Measurements from ENCODE around the gene LIN37.
"Not testable (repeated sequence)": the region's sequence is repeated elsewhere in the genome, so short reads cannot be mapped to it uniquely, and the experiment has no call there.

The LIN37 gene

DNA sequence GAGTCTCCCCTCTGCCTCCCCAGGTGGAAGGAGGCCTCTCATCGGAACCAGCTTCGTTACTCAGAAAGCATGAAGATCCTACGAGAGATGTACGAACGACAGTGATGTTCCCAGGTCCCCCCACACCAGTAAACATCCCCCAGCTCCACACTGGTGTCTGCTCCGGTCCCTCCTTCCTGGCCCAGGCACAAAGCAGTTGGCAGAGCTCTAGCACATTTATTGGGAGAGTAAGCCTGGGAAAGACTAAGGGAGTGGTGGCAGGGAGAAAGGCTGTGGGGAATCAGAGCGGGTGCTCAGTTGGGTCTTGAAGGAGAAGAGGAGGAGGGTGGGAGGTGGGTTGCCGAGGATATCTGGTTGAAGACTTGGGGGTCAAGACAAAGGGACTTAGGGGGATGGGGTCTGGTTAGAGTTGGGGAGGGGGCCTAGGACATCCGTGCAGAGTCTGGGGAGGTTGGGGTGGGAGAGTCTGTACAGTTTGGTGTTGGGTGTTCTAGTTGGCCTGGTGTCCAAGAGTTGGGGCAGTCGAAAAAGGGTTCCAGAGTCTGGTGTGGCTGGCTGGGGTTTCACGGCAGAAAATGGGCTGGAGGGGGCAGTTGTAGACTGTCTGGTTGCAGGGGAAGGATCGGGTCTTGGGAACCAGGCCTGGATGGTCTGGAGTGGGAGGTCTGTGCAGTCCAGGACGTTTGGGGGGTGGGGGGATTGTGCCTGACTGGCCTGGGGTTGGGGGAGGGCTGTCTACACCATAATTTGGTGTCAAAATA lies 6.2 kb downstream of the LIN37 start:
- DNase-seq = no peak

DNA sequence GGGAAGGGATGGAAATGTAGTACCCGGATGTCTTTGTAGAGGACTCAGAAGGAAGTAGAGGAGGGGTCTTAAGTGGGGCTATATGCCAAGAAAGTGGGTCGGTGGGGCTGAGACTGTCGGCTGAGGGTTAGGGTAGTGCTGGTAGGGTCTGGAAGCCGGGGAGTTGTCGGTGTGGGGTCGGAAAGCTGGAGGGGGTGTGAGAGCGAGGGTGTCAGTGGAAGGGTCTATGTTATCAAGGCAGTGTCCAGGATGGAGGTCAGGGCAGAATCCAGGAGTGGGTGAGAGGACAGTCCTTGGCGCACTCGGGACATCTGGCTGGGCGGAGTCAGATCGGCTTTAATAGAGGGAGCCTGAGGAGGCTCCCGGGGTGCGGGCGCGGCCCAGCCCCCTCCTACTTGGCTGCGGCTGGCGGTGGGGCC lies 6.8 kb downstream of the LIN37 start:
- no peak for DNase-seq

DNA sequence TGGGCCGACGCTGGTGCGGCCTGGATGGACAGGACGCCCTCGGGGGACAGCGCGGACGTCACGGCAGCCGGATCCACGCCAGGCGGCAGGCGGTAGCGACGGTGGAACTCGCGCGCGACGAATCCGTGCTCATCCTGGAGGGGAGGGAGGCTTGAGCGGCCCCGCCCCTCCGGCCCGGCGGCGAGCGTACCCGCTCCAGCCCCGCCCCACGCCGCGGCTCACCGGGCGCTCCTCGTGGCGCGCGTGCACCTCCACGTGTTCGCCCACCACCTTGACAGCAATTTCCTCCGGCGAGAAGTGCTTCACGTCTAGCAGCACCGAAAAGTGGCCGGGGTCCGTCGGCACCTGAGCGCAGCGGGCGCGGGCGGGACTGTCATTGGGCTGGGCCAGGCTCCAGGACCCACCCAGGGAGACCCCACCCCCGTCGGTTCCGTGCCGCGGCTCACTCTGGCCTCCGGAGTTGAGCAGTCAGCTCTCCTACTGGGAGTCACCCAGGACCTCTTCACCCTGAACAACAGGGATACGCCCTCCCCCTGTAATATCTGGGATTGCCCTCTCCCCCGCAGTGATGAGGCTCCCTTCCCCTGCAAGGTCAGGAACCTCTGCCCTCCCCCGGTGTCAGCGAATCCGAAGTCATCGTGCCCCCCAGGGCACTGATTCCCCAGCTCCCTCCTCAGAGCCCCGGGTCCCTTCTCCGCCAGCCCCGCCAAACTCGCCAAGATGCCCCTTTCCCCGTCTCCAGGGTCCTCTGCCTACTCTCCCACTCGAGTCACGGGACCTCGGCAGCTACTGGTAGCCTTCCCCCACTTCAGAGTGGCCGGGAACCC lies 7.4 kb downstream of the LIN37 start:
- DNase-seq = no peak

DNA sequence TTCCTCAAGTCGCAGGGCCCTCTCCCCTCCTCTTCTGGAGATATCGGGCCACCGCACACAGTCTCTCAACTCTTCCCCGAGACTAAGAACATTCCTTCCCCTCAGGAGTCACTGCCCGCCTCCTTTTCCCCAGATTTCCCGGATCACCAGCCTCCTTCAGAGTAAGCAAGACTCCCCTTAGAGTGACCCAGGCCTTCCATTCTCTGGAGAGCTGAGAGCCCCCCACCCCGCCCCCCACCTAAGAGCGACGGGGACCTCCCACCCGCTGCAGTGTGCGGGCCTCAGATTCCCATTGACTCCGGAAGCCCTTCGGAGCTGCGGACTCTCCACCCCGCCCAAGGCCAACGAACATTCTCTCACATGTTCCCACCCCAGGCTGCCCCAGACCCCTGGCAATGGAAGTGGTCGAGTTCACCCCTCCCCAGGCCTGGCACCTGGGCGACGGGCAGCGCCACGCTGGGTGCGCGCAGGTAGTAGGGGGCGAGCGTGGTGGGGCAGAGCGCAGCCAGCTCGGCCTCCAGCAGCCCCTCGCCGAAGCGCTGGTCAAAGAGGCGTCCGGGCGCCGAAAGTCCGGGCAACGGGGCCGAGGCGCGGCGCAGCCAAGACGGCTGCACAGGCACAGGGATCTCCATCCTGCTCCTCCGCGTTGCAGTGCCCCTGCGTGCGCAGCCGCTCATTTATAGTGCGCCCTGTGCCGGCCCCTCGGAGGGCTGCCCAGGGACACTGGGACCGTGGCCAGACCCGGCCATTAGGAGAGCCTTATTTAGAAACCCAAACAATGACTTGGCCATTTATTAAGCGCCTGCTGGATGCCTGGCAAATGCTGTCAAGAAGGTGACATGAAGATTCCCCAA lies 8.2 kb downstream of the LIN37 start, which contains the start of gene HSPB6:
TSS of gene HSPB6 (minus strand) at position 653 of the 854 bp plus-strand sequence. CDS start at position 632, 21 bp downstream.
- DNase-seq = no peak

DNA sequence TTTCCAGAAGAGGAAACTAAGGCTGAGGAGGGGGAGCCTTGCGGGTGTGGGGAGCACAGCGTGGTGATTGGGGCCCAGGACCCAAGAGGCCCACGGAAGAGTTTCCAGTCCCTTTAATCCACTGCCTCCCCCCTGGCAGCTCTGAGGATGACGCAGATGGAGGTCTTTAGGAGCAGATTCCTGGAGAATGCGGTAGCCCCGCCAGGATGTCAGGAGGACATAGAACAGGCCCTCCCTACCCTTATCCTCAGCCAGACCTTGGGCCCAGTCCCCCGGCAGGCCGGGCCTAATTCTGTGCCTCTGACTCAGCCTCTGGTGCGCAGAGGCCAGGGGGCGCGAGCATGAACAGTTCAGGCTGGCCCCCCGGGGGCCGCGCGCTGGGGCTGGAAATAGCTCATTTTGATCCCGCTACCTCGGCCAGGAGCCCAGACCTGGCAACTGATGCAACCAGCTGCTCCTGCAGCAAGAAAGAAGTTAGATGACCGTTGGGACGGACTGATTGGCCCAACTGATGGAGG lies 8.9 kb downstream of the LIN37 start:
- DNase-seq = peak; percentile 46

DNA sequence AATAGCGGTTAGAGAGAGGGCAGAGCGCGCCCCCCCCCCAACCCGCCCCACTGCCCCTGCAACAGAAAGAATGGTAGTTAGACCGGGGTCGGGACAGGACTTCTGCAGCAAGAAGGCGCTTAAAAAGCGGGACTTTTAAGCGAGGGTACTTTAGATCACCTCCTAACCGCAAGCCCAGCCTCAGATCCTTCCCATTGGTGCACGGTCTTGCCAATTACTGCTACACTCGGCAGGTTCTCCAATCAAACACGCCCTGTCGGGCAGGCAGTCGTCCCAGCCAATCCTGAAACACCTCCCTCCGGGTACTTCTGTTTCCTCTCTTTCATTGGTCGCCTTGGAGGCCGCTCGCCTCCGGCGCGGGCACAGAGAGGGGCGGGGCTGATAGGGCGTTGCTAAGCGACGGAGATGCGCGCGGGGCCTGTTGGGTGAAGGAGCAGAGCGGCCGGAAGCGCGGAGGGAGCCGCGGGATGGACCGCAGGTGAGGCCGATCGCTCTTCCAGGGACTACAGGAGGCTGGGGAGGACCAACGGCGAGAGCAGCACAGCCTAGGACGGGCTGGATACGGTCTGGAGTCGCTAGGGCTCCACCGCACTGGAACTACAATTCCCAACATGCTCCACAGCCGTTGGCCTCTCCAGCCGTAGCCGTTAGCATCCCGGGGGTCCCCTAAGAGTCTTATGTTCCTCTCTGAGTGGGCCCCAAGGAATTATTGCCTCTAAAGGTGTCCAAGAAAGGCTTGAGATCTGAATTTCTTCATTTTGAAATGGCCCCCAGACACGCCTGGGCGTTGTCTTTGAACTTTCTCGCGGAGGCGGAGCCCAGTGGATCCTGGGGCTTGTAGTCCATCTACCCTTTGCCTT lies 9.6 kb downstream of the LIN37 start, which contains the start of gene PROSER3:
TSS of gene PROSER3 (plus strand) at position 428 of the 860 bp plus-strand sequence. CDS start at position 468, 40 bp downstream.
- DNase-seq = peak; percentile 99

DNA sequence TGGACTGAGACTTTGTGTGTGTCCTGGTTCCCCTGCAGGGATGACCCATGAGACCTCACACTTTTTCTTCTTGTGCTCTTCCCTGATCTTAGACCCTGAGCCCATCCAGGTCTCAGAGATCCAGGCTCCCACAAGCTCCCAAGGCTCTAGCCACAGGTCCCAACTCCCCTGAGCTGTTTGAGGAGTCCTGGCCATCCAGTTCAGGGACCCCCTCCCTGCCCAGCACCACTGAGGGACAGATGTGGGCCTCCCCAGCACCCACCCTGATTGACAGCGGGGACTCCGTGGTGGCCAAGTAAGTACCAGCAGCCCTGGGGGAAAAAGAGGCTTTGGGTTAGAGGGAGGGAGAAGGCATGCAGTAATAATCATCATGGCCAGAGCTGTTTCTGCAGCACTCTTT lies 11.3 kb downstream of the LIN37 start:
- no peak for DNase-seq

DNA sequence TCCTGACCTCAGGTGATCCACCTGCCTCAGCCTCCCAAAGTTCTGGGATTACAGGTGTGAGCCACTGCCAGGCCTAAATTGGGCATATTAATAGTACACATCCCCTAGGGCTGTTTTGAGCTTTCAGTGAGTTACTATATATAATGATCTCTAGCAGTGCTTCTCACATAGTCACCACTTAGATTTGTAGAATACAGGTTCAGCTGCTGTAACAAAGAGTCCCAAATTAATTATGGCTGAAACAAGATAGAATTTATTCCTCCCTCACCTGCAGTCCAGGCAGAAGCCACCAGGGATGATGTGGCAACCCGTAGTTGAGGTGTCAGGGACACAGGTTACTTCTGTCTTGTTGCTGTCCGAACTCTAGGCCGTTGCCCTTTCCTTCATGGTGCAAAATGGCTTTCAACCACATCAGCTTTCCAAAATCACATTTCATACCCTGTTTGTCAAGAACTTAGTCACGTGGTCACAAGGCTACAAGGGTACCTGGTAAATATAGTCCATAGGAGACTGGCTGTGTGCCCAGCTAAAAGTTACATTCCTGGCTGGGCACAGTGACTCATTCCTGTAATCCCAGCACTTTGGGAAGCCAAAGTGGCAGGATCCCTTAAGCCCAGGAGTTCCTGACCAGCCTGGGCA lies 12.5 kb downstream of the LIN37 start:
- no peak for DNase-seq

DNA sequence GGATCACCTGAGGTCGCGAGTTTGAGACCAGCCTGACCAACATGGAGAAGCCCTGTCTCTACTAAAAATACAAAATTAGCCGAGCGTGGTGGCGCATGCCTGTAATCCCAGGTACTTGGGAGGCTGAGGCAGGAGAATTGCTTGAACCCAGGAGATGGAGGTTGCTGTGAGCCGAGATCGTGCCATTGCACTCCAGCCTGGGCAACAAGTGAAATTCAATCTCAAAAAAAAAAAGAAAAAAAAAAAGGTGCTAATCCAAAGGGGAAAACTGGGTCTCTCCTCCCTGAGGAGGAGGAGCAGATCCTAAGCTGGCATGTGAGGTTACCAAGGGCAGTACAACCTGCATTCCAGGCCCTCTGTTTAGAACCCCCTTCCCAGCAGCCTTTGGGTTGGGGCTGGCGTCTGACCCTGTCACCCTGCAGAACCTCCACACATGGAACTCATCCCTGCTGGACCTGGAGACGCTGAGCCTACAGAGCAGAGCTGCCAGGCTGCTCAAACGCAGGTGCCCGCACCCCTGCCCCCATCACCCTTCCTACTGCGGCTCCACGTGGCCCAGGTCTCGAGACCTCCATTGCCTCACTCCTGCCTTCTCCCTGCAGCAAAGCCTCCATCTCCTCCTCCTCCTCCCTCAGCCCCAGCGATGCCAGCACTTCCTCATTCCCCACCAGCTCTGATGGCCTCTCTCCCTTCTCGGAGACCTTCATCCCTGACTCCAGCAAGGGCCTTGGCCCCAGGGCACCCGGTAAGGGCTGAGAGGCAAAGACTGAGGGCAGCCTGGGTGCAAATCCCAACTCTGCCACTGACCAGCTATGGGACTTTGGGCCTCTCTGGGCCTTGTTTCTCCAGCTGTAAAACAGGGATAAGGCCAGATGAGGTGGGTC lies 16.3 kb downstream of the LIN37 start:
- DNase-seq = no peak

DNA sequence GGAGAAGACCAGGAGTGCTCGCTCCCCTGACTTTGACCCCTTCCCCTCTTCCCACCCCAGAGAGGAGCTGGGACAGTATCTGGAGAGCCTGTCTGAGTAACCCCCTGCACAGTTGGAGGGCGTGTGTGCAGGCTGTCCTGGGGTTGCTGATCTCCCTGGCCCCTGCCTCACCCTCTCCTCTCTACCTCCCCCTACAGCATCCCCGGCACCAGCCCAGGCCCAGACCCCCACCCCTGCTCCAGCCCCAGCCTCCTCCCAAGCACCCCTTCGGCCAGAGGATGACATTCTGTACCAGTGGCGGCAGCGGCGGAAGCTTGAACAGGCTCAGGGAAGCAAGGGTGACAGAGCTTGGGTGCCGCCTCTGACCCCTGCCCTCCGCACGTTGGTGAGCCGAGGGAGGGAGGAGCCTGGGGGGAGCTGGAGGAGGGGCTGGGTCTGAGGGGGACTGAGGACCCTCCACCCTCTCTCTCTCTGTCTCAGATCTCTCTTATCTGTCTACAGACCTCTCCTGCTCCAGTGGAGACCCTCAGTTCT lies 18.3 kb downstream of the LIN37 start:
- DNase-seq = no peak

DNA sequence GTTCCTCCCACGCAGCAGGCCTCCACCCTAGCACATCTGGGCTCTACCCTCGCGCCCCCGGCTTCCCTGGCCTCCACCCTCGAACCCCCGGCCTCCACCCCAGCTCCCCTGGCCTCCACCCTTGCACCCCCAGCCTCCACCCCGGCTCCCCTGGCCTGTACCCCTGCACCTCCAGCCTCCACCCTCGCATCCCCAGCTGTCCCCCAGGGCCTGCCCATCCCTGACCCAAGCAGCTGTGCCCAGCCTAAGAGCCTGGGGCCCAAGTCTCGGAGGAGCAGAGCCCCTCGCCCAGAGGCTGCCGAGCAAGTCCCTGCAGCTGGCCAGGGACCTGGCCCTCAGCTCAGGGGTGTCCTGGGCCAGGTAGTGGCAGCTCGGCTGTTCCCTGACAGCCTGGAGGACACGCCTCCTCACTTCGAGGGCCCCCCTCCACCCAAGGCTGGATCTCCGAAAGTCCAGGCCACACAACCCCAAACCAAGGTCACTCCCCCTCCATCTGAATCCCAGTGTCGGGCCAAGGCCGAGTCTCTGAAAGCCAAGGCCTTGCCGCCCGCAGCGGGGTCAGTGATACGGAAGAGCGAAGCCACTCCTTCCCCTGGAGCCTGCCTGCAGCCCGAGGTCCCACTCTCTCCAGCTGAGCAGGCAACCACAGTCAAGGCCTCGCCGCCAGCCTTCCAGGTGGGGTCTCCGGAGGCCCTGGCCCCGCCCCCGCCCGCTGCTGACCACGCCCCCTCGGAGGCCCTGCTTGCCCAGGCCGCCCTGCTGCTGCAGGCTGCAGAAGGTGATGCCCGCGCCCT lies 19.1 kb downstream of the LIN37 start:
- no peak for DNase-seq

DNA sequence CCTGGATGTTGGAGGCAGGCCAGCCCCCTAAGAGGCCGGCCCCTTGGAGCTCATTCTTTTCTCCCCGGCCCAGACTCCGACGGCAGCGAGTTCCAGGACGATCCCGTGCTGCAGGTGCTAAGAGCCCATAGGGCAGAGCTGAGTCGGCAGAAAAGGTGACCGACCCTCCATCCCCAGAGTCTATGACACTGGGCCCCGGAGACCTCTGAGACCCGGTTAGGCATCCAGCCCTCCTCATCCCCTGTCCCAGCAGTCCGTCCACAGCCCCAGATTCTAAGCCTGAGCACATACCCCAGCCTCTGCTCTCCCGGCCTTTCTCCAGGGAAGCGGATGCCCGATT lies 19.7 kb downstream of the LIN37 start:
- DNase-seq = no peak

DNA sequence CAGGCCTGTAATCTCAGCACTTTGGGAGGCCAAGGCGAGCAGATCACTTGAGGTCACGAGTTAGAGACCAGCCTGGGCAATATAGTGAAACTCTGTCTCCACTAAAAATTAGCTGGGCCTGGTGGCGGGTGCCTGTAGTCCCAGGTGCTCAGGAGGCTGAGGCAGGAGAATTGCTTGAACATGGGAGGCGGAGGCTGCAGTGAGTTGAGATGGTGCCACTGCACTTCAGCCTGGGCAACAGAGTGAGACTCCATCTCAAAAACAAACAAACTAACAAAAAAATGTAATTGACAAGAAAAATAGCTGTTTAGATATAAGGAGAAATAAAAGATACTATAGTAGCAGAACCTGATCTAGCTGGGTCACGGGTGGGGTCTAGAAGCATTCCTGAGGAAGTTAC lies 24.0 kb downstream of the LIN37 start:
- DNase-seq = not testable (repeated sequence)

DNA sequence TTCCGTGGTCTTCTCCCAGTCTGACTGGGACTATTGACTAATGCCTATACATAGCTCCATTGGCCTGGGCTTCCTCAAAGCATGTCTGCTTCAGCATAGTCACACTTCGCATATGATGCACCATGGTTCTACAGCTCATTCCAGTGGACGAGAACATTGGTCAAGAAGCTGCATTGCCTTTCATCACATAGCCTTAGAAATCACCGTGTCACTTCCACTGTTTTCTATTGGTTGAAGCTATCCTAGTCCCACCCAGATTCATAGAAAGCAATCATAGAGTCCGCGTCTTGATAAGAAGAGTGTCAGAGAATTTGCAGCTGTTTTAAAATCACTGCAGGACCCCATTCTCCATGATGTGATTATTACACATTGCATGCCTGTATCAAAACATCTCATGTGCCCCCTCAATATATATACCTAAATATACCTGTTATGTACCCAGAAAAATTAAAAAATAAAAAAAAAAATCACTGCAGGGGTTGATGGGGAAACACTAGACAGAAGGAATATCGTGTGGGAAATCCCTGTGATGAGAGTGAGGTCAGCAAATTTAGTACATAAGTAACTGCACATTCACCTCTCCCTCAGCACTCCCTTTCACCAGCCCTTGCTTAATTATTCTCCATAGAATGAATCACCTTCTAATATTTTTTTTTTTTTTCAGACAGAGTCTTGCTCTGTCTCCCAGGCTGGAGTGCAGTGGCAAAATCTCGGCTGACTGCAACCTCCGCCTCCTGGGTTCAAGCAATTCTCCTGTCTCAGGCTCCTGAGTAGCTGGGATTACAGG lies 24.8 kb downstream of the LIN37 start:
- DNase-seq = no peak

DNA sequence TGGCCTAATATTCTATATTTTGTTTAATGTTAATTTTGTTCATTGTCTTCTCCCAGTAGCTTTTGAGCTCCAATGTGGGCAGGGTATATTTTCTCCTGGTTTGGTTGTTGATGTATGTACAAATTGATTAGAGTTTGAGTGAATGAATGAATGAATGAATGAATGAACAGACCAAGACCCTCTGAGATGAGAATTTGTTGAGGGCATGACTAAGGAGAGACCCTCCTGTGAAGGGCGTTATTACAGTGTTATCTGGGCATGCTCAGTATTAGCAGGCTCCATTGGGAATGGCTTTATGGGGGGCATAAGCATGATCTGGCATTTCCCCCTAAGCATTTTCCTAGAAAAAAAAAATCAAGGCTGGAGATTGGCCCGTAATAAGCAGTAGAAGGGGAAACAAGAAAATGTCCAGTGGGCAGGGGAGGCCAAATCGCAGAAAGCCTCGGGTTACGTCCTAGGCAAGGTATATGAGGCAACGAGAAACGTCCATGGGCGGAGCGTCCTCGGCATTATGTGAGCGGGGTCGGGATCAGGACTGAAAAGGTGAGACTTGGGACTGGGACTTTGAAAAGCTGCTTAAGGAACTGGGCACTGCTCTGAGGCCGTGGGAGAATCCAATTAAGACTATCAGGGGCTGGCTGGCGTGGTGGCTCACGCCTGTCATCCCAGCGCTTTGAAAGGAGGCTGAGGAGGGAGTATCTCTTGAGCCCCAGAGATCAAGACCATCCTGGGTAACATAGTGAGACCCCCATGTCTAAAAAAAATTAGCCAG lies 26.1 kb downstream of the LIN37 start:
- no peak for DNase-seq

DNA sequence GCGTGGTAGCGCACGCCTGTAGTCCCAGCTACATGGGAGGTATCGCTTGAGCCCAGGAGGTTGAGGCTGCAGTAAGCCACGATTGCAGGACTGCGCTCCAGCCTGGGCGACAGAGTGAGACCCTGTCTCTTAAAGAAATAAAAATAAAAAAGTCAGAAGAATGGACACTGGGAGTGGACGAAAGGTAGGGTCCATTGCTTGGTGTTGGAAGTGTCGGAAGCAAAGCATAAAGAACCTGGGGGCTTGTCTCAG lies 26.6 kb downstream of the LIN37 start:
- no peak for DNase-seq

DNA sequence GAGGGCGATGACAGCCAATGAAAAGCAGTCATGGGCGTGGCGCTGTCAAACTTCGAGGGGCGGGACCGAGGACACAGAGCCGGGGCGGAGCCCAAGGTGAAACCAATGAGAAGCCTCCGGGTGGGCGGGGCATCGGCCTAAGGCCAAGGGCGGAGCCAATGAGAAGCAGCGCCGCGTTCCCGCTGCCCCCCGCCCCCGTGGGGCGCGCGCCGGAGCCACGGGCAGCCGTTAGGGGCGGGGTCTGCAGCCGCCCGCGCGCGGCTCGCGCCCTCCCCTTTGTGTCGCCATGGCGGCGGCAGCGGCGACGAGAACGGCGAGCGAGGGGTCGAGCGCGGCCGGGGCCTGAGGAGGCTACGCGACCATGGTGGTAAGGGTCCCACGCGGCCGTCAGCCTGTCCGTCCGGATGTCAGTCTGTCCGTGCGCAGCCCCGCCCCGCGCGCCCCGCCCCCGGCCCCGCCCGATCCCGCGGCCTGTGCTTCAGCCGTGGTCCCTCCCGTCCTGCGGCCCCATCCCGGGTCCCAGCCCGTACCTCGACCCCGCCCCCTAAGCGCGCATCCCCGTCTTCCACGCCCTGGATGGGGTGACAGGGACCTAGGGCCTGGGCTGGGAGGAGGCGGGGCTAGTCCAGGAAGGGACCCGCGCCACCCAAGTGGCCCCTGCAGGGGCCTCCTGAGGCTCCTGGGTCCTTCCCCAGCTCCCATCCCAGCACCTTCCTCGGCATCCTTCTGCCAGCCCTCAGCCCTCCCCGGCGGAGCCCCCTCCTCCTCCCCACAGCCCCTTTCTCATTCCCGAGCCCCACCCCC lies 27.1 kb downstream of the LIN37 start, which contains the start of gene ARHGAP33:
TSS of gene ARHGAP33 (plus strand) at position 267 of the 804 bp plus-strand sequence. CDS start at position 362, 95 bp downstream.
- DNase-seq = peak; percentile 95
